ENCODE measurements around the gene AMHR2.

- no peak for TF ChIP-seq CTCF (IDR thresholded peaks at IDR 0.05)
- no peak for TF ChIP-seq POLR2A (IDR thresholded peaks at IDR 0.05)
Observed at GRCh38 chr12:53418221-53418620, 5.4 kb upstream of the AMHR2 start.
